ELR (cell line): ENCODE results near the gene GFOD2.

Source experiments
- DNase-seq: peaks from one replicate; pipeline ENCODE4 v3.0.0-alpha.2; 2015; ENCODE audit warnings: low read depth

GFOD2 gene

DNA sequence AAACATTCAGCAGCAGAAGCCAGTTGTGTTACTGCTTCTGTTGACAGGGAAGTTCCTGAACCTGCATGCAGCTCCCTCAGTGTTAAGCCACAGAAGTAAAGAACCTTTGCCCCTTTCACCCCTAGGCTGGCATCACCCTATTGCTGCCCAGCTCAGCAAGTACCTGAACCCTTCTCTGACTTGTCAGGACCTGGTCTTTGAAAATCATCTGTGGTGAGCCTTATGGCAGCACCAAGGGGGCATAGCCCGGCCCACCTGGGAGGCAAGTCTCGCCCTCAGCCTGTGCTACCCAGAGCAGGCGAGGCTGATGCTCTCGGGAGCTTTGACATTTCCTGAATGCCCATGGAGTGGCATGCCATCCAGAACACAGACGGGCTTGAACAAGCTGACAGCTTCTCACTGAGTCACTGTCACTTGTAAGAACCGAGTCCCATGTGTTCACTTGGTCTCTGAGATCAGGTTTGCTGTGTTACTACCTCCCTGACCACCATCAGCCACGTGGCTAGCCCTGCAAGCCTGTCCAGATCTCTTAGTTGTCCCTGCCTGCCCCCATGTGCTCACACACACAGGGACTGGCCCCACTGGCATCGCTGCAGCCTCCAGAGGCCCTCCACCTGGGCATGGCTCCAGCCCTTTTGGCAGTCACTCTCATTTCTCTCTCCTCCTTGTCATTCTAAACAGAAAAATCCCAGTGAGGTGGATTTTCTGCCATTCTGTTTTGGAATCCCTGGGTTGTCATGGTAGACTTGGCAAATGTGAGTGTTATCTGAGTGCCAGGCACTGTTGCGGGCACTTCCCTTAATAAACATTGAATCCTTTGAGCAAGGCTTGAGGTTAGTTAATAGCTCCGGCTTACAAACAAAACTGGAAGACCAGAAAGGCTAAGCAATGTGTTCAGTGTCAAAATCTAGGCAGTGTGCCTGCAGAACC lies 77.1 kb downstream of the GFOD2 start:
- no peak for DNase-seq

DNA sequence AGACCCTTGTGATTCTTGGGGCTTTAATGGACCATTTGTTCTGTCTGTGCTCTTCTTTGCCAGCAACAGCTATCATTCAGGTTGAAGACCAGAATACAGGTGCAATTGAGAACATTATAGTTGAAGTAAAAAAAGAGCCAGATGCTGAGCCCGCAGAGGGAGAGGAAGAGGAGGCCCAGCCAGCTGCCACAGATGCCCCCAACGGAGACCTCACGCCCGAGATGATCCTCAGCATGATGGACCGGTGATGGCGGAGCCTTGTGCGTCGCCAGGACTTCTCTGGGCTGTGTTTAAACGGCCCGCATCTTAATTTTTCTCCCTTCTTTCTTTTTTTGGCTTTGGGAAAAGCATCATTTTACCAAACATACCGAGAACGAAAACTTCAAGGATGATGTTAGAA lies 81.5 kb downstream of the GFOD2 start:
- no peak for DNase-seq

DNA sequence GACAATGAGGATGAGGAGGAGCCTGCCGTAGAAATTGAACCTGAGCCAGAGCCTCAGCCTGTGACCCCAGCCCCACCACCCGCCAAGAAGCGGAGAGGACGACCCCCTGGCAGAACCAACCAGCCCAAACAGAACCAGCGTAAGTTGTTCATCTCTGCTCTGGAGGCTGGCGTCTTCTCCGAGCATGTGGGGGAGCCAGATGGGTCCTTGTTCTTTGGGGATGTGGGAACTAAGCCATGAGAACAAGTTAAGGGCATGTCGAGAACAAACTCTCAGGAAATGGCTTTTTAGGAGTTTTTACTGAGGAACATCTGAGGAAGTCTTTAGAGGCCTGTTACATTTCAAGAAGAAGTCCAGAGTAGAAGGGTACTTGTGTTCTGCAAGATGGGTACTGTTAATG lies 82.4 kb downstream of the GFOD2 start:
- DNase-seq: no peak

DNA sequence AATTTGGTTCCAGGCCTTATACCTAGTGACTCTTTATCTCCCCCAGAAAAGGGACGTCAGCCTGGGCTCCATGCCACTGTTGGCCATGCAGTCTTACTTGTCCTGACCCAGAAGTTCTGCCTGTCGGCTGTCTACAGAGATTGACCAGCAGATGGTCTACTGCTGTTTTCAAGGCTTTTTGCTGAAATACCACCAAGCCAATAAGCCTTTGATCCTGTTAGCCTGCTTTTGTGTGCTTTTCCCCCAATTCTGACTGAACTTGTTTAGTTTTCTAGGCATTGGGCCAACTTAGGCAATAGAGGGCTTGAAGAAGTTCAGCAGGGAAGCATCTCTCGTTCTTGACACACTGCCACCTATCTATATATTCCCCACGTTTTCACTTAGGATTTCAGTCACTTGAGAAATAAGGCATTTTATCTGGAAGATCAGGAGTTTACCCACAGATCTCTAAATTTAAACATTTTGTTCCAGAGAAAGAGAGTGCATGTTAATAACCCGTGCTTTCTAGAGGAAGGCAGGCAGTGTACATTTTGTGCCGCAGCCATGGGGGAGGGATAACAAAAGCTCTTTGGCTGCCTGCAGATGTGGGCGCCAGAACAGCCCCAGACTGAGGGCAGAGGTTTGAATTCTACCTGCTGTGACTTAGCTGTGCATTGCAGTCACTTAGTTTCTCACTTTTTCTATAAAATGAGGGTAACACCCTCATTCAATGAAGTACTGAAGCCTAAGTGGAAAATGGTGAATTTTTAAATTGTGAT lies 86.5 kb downstream of the GFOD2 start:
- DNase-seq: no peak

DNA sequence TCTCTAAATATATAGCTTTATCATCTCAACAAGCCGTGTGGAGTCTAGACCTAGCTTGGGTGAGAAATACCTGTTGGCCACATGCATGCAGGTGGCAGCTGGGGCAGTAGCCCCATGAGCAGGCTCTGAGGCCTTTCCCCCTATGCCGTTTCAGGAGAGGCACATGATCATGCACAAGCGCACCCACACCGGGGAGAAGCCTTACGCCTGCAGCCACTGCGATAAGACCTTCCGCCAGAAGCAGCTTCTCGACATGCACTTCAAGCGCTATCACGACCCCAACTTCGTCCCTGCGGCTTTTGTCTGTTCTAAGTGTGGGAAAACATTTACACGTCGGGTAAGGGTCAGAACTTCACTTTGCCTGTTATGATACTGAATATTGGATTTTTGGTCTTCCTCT lies 90.9 kb downstream of the GFOD2 start:
- DNase-seq: no peak
